ENCODE data around the gene HOXC11.

DNA sequence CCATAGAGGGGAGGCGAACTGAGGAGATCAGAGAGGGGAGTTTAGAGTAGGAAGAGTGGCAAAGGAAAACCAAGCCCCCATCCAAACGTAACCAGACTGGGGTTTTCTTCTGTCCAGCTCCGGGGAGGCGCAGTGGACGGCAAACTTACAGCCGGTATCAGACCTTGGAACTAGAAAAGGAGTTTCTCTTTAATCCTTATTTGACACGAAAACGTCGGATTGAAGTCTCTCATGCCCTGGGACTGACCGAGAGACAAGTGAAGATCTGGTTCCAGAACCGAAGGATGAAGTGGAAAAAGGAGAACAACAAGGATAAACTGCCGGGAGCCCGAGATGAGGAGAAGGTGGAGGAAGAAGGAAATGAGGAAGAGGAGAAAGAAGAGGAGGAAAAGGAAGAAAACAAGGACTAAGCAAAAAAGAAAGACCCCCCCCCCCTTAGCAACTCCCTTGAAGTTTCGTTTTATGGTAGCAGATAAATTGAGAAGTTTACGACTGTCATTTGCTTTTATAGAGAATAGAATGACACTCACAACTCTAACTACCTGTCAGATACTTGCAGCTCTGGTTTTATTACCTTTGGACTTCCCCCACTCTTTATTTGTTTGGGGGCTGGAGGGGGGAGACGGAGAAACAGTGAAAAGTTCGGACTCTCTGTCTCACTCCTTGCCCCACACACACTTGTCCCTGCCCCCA is 38.2 kb downstream of the HOXC11 start:
- TF ChIP-seq, protein P1, sequence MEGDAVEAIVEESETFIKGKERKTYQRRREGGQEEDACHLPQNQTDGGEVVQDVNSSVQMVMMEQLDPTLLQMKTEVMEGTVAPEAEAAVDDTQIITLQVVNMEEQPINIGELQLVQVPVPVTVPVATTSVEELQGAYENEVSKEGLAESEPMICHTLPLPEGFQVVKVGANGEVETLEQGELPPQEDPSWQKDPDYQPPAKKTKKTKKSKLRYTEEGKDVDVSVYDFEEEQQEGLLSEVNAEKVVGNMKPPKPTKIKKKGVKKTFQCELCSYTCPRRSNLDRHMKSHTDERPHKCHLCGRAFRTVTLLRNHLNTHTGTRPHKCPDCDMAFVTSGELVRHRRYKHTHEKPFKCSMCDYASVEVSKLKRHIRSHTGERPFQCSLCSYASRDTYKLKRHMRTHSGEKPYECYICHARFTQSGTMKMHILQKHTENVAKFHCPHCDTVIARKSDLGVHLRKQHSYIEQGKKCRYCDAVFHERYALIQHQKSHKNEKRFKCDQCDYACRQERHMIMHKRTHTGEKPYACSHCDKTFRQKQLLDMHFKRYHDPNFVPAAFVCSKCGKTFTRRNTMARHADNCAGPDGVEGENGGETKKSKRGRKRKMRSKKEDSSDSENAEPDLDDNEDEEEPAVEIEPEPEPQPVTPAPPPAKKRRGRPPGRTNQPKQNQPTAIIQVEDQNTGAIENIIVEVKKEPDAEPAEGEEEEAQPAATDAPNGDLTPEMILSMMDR (IDR thresholded peaks at IDR 0.05), result no peak
- TF ChIP-seq POLR2AphosphoS5 (IDR thresholded peaks at IDR 0.05), result no peak

All from transverse colon (tissue), 4 donors.